Nephron (organoid): ENCODE measurements around the gene KIRREL3.

ENCODE experiments used
- H3K27ac Mint-ChIP-seq, 3 experiments: 2 replicates each; pipeline ENCODE4 v1.8.0; 2020; ENCODE audit warnings: mixed read lengths in 3 of 3, mild to moderate bottlenecking in 2 of 3, moderate library complexity in 1 of 3
- H3K27me3 Mint-ChIP-seq: 2 replicates; pipeline ENCODE4 v1.8.0; 2021; ENCODE audit warnings: low read depth, mild to moderate bottlenecking, moderate library complexity, mixed read lengths
- H3K36me3 Mint-ChIP-seq: 2 replicates; pipeline ENCODE4 v1.8.0; 2020; ENCODE audit warnings: low read depth, mixed read lengths
- H3K4me1 Mint-ChIP-seq: 2 replicates; pipeline ENCODE4 v1.8.0; 2020; ENCODE audit warnings: mixed read lengths
- H3K4me3 Mint-ChIP-seq, 3 experiments: 2 replicates each; pipeline ENCODE4 v1.8.0; 2020; ENCODE audit warnings: mild to moderate bottlenecking in 3 of 3, mixed read lengths in 3 of 3, moderate library complexity in 2 of 3
- H3K9me3 Mint-ChIP-seq: 2 replicates; pipeline ENCODE4 v1.8.0; 2020; ENCODE audit warnings: mixed read lengths
- CTCF ChIP-seq, 3 experiments: fragments of 200-600 bp; sonication (generic); IDR thresholded peaks; one replicate each; pipeline ENCODE4 v1.5.0; 2021; ENCODE audit warnings: antibody characterized with exemption in 3 of 3; ENCODE audit not compliant: unreplicated experiment in 3 of 3

The KIRREL3 gene

GRCh38 chr11:126450198-126450597, 550.4 kb downstream of the KIRREL3 start:
- no peak for TF ChIP-seq CTCF (IDR thresholded peaks at IDR 0.05; ENCODE audit: unreplicated experiment in 3 of 3)
- Mint-ChIP-seq H3K4me3 (peak overlapping the region in 2 of 3 experiments; percentile 11 to 64), H3K9me3 (peaks cover 5% of the 10 kb centered on the region), H3K27me3 (peaks cover 29% of the 10 kb centered on the region), H3K4me1 (peaks cover 26% of the 10 kb centered on the region), H3K27ac (peak overlapping the region in 2 of 3 experiments; percentile 17 to 55), H3K36me3 (peaks cover 7% of the 10 kb centered on the region)

- peaks cover 7% of the 10 kb centered on the region for H3K36me3 Mint-ChIP-seq
- TF ChIP-seq CTCF (IDR thresholded peaks at IDR 0.05; ENCODE audit: unreplicated experiment in 3 of 3): no peak
- peaks cover 31% of the 10 kb centered on the region for H3K4me1 Mint-ChIP-seq
- H3K27ac Mint-ChIP-seq: no peak overlapping the region
- H3K9me3 Mint-ChIP-seq: peaks cover 5% of the 10 kb centered on the region
- no peak overlapping the region for H3K4me3 Mint-ChIP-seq
- H3K27me3 Mint-ChIP-seq: peaks cover 47% of the 10 kb centered on the region
Measured at GRCh38 chr11:126446581-126446980, 554.0 kb downstream of the KIRREL3 start.

- Mint-ChIP-seq H3K36me3 (no peaks in the 10 kb centered on the region), H3K9me3 (no peaks in the 10 kb centered on the region), H3K4me3 (no peak overlapping the region), H3K4me1 (peaks cover 28% of the 10 kb centered on the region), H3K27ac (no peak overlapping the region), H3K27me3 (peaks cover 37% of the 10 kb centered on the region)
- no peak for TF ChIP-seq CTCF (IDR thresholded peaks at IDR 0.05; ENCODE audit: unreplicated experiment in 3 of 3)
Measured at GRCh38 chr11:126444072-126444471, 556.5 kb downstream of the KIRREL3 start.

GRCh38 chr11:126443120-126443519, 557.5 kb downstream of the KIRREL3 start:
- H3K9me3 Mint-ChIP-seq: no peaks in the 10 kb centered on the region
- peaks cover 37% of the 10 kb centered on the region for H3K27me3 Mint-ChIP-seq
- peaks cover 28% of the 10 kb centered on the region for H3K4me1 Mint-ChIP-seq
- no peaks in the 10 kb centered on the region for H3K36me3 Mint-ChIP-seq
- no peak overlapping the region for H3K4me3 Mint-ChIP-seq
- no peak overlapping the region for H3K27ac Mint-ChIP-seq
- no peak for TF ChIP-seq CTCF (IDR thresholded peaks at IDR 0.05; ENCODE audit: unreplicated experiment in 3 of 3)

- Mint-ChIP-seq H3K27ac (peak overlapping the region in 1 of 3 experiments; percentile 27), H3K9me3 (no peaks in the 10 kb centered on the region), H3K4me3 (peak overlapping the region in 1 of 3 experiments; percentile 17), H3K4me1 (peaks cover 23% of the 10 kb centered on the region), H3K36me3 (no peaks in the 10 kb centered on the region), H3K27me3 (peaks cover 34% of the 10 kb centered on the region)
- peak; percentile 97 to 99 (median 98) for TF ChIP-seq CTCF (IDR thresholded peaks at IDR 0.05; ENCODE audit: unreplicated experiment in 3 of 3)
Measured at GRCh38 chr11:126440792-126441514, 559.6 kb downstream of the KIRREL3 start.

- H3K4me3 Mint-ChIP-seq: no peak overlapping the region
- peaks cover 30% of the 10 kb centered on the region for H3K27me3 Mint-ChIP-seq
- peaks cover 23% of the 10 kb centered on the region for H3K4me1 Mint-ChIP-seq
- TF ChIP-seq CTCF (IDR thresholded peaks at IDR 0.05; ENCODE audit: unreplicated experiment in 3 of 3): no peak
- no peak overlapping the region for H3K27ac Mint-ChIP-seq
- H3K36me3 Mint-ChIP-seq: no peaks in the 10 kb centered on the region
- no peaks in the 10 kb centered on the region for H3K9me3 Mint-ChIP-seq
Measured at GRCh38 chr11:126440276-126440675, 560.3 kb downstream of the KIRREL3 start.
